Tibial artery (tissue), 4 donors: ENCODE data around the gene YIPF4.

Experiments
- DNase-seq, 2 donors: peaks; one replicate each; pipeline ENCODE4 v3.0.0-alpha.2; 2019
- H3K27ac ChIP-seq, 2 donors: fragments of 200-600 bp; sonication (generic) in 1 of 2; 1 replicate in 1 of 2; 2 replicates in 1 of 2; pipeline ENCODE4 v1.5.1; 2018 to 2019; ENCODE audit warnings: mild to moderate bottlenecking in 1 of 2
- H3K27me3 ChIP-seq, 2 donors: fragments of 200-600 bp; sonication (generic) in 1 of 2; one replicate each; pipeline versions ENCODE4 v1.5.1 to v1.6.0; 2016 to 2019
- H3K36me3 ChIP-seq, 3 donors: fragments of 200-600 bp; sonication (generic) in 2 of 3; one replicate each; pipeline ENCODE4 v1.5.1; 2016 to 2019; ENCODE audit warnings: mild to moderate bottlenecking in 2 of 3
- H3K4me1 ChIP-seq, 4 donors: fragments of 200-600 bp; sonication (generic) in 2 of 4; 1 replicate in 3 of 4; 2 replicates in 1 of 4; pipeline ENCODE4 v1.5.1; 2016 to 2019
- H3K4me3 ChIP-seq, 2 donors: fragments of 200-600 bp; sonication (generic) in 1 of 2; 1 replicate in 1 of 2; 2 replicates in 1 of 2; pipeline ENCODE4 v1.5.1; 2018 to 2019; ENCODE audit warnings: mild to moderate bottlenecking in 2 of 2
- H3K9me3 ChIP-seq, 3 donors: fragments of 200-600 bp; sonication (generic) in 1 of 3; one replicate each; pipeline ENCODE4 v1.5.1; 2016 to 2019
- intact Hi-C: fragments of 100-400 bp; cut with DNase I; formaldehyde crosslinking; loops from one replicate; pipeline ENCODE4 v1.15.0; 2023; ENCODE audit warnings: low total_unique reads
- TF ChIP-seq, protein P1 (sequence below), 2 experiments: fragments of 200-600 bp in 1 of 2; fragments of 450-650 bp in 1 of 2; IDR thresholded peaks; one replicate each; pipeline ENCODE4 v1.5.1; 2017 to 2019; ENCODE audit warnings: antibody characterized with exemption in 2 of 2, mild to moderate bottlenecking in 1 of 2, moderate library complexity in 1 of 2

The YIPF4 gene

DNA sequence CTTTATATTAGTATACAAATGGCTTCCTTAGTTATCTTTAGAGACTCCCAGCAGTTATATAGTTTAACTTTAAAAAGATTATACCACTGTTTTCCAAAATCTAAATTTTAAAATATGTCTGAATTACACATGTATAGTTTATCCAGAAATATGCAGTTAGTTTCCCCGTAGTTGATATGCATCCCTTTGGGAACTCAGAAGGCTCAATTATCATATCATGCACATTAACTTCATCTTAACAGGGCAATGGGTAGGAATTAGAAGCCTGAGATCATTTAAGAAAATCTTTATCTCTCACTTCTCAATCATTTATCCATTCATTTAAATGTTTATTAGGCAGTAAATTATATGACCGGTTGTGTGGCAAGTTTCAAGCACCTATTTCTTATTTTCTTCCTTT lies 40.2 kb upstream of the YIPF4 start:
- Histone ChIP-seq H3K4me1 (no peaks in the 10 kb centered on the region), H3K4me3 (no peak overlapping the region), H3K27me3 (no peaks in the 10 kb centered on the region), H3K9me3 (no peaks in the 10 kb centered on the region), H3K36me3 (no peaks in the 10 kb centered on the region), H3K27ac (no peak overlapping the region)
- intact Hi-C loops = no loop called here
- DNase-seq = no peak
- TF ChIP-seq, protein P1, sequence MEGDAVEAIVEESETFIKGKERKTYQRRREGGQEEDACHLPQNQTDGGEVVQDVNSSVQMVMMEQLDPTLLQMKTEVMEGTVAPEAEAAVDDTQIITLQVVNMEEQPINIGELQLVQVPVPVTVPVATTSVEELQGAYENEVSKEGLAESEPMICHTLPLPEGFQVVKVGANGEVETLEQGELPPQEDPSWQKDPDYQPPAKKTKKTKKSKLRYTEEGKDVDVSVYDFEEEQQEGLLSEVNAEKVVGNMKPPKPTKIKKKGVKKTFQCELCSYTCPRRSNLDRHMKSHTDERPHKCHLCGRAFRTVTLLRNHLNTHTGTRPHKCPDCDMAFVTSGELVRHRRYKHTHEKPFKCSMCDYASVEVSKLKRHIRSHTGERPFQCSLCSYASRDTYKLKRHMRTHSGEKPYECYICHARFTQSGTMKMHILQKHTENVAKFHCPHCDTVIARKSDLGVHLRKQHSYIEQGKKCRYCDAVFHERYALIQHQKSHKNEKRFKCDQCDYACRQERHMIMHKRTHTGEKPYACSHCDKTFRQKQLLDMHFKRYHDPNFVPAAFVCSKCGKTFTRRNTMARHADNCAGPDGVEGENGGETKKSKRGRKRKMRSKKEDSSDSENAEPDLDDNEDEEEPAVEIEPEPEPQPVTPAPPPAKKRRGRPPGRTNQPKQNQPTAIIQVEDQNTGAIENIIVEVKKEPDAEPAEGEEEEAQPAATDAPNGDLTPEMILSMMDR (IDR thresholded peaks at IDR 0.05) = no peak

DNA sequence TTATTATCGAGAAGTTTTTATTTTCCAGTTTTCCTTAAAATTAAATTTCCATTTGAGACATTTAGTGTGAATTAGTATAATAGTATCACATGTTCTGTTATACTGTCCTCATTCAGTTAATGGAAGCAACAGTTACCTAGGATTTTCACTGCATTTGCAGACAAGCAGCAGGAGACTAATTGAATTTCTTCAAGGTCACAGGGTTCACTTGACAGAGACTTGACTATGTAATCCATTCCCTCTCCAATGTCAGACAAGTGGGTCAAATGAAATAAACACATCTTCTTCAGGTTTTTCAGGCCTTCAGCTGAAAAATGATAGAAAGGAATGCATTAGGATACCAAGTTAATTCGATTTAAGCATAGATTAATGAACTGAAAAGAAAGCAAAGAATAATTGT lies 39.7 kb upstream of the YIPF4 start:
- Histone ChIP-seq H3K36me3 (no peaks in the 10 kb centered on the region), H3K27ac (no peak overlapping the region), H3K4me3 (no peak overlapping the region), H3K4me1 (no peaks in the 10 kb centered on the region), H3K27me3 (no peaks in the 10 kb centered on the region), H3K9me3 (no peaks in the 10 kb centered on the region)
- intact Hi-C loops = no loop called here
- TF ChIP-seq, protein P1 (IDR thresholded peaks at IDR 0.05) = no peak
- DNase-seq = no peak

DNA sequence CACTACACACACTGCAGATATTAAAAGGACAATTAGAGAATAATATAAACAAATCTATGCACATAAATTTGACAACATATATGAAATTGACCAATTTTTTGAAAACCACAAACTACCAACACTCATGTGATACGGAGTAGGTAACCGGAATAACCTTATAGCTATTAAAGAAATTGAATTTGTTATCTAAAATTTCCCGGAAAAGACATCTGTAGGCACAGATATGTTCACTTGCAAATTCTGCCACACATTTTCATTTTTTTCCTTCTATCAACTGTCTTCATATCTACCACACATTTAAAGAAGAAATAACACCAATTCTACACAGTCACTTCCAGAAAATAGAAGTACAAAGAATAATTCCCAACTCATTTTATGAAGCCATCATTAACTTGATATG lies 35.4 kb upstream of the YIPF4 start:
- H3K9me3 ChIP-seq = no peaks in the 10 kb centered on the region
- no peaks in the 10 kb centered on the region for H3K4me1 ChIP-seq
- no peak overlapping the region for H3K4me3 ChIP-seq
- no peak overlapping the region for H3K27ac ChIP-seq
- intact Hi-C loops = no loop called here
- no peak for DNase-seq
- no peaks in the 10 kb centered on the region for H3K27me3 ChIP-seq
- H3K36me3 ChIP-seq = no peaks in the 10 kb centered on the region
- TF ChIP-seq, protein P1 (IDR thresholded peaks at IDR 0.05) = no peak

DNA sequence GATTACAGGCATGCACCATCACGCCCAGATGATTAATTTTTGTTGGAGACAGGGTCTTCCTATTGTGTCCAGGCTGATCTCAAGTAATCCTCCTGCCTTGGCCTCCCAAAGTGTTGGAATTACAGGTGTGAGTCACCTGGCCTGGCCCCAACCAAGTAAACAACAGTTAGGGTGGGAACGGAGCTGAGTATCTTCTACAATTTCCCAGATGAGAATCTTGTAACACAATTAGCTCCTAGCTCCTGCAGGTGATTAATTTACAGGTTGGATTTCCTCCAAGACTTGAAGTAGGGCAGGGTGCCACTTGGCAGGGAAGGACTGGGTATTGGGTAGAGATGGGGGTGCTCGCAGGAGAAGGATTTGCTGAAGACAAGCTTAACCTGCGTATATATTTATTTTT lies 30.8 kb upstream of the YIPF4 start:
- DNase-seq = no peak
- intact Hi-C loops = no loop called here

DNA sequence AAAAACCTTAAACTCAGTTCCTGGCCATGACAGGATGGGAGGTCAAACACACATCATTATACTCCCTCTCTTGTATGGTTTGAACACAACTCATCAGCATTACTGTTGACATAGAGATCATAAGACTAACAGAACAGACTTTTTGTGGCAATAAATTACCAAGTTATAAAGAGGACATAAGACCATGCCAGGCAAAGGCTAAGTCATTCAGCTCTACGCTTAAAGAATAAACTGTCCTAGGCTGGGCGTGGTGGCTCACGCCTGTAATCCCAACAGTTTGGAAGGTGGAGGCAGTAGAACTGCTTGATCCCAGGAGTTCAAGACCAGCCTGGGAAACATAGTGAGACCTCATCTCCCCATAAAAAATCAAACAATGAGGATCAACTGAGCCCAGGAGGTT lies 29.4 kb upstream of the YIPF4 start:
- Histone ChIP-seq H3K36me3 (no peaks in the 10 kb centered on the region), H3K27me3 (no peaks in the 10 kb centered on the region), H3K4me1 (no peaks in the 10 kb centered on the region), H3K9me3 (no peaks in the 10 kb centered on the region), H3K27ac (no peak overlapping the region), H3K4me3 (no peak overlapping the region)
- no peak for DNase-seq
- intact Hi-C loops = no loop called here
- TF ChIP-seq, protein P1 (IDR thresholded peaks at IDR 0.05) = no peak

More for the DNA sequence above, 30.8 kb upstream of the YIPF4 start:
- H3K27me3 ChIP-seq = no peaks in the 10 kb centered on the region
- no peak overlapping the region for H3K4me3 ChIP-seq
- H3K9me3 ChIP-seq = no peaks in the 10 kb centered on the region
- H3K27ac ChIP-seq = no peak overlapping the region
- H3K4me1 ChIP-seq = no peaks in the 10 kb centered on the region
- TF ChIP-seq, protein P1 (IDR thresholded peaks at IDR 0.05) = no peak
- no peaks in the 10 kb centered on the region for H3K36me3 ChIP-seq

DNA sequence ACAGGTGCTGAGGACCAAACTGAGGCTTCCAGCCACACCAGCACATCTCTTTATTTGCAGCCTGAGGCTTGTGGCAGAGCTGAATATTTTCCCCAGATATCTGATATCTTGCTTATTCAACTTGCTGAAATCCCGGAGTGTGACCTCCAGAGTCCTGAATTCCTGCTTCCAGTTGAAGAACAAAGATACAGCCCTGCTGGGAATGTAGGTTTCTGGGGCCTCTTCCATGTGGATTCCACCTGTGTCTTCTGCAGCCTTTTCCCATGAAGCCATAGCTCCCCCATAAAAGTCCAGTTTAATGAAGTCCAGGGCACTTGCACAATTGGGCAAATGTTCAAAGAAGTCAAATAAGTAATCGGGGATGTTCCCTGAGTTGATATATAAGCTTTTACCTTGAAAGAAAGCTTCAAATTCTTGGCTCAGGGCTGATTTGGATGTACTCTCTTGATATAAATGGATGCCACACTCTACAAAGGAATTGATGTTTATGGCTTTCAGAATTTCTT lies 27.9 kb upstream of the YIPF4 start:
- TF ChIP-seq, protein P1 (IDR thresholded peaks at IDR 0.05) = no peak
- Histone ChIP-seq H3K4me3 (no peak overlapping the region), H3K4me1 (no peaks in the 10 kb centered on the region), H3K27ac (no peak overlapping the region), H3K27me3 (no peaks in the 10 kb centered on the region), H3K9me3 (no peaks in the 10 kb centered on the region), H3K36me3 (no peaks in the 10 kb centered on the region)
- DNase-seq = no peak
- intact Hi-C loops = no loop called here
